ENCODE results near the gene ST6GAL1. TPM values are rescaled to one million over a fixed set of nuclear protein-coding genes. Genes with fewer than 3 reads are reported as not detected.

Gene ST6GAL1
- polyA plus RNA-seq, 1 of the 3 experiments (the other 2 are of a cell fraction): 3.9 TPM

DNA sequence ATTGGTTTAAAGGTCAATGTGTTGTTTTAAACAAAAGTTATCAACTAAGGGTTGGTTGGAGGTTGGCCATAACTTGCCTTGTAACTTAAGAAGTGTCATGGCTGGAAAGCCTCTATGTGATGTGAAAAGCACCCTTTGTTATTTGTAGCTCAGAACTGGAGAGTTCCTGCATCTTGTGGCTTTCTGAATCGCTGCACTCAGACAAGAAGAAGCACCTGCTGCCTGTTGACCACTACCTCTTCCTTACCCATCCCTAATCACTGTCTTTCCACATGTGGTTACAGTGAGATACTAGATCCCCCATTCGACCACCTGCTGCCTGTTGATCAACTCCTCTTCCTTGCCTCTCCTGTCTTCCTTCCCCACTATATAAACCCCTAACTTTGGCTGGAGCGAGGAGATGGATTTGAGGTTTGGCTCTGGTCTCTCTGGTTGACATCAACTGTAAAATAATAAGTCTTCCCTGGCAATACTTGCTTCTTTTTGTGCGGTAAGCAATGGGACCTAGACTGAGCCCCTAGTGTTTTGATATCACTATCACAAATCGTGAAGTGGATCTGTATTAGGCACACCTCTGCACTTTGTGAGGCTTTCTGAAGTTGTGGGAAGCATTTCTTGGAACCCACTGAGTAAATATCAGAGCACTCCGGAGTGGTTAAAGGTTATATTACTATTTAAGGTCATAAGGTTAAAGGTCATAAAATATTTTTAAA is 195.1 kb downstream of the ST6GAL1 start:
- Histone ChIP-seq H2AFZ (ENCODE audit: low read depth) (no peak overlapping the region), H3F3A (replicated peaks; ENCODE audit: insufficient read depth) (no peaks in the 10 kb centered on the region), H3K4me1 (ENCODE audit: control insufficient read depth in 1 of 2, insufficient read depth in 2 of 2, low read depth in 1 of 2, low read length in 1 of 2) (no peaks in the 10 kb centered on the region), H3K4me3 (ENCODE audit: low read depth in 2 of 2, low read length in 1 of 2) (no peak overlapping the region), H3K4me2 (no peak overlapping the region), H4K20me1 (ENCODE audit: insufficient read depth) (no peaks in the 10 kb centered on the region), H3K27ac (ENCODE audit: low read depth in 2 of 2, low read length in 1 of 2) (no peak overlapping the region), H3K9me3 (no peaks in the 10 kb centered on the region), H3K36me3 (replicated peaks in 1 of 2; ENCODE audit: control insufficient read depth in 1 of 2, insufficient read depth in 2 of 2, low read length in 1 of 2) (peaks cover 6 to 11% of the 10 kb centered on the region in 2 experiments), H3K79me2 (ENCODE audit: insufficient read depth) (peaks cover 15% of the 10 kb centered on the region; the same call in 1 of the 2 replicates), H3K9me2 (no peaks in the 10 kb centered on the region), H3K27me3 (ENCODE audit: insufficient read depth) (no peaks in the 10 kb centered on the region), H3K9ac (no peak overlapping the region)
- ChIA-PET CTCF (interaction anchor here (2.7 to 3.4 kb wide), 2 partner anchors 12 to 14 kb away, joined by 7 to 14 read pairs; partner anchors contain the start of gene RPL39L), POLR2A (no interaction called here)
- TF ChIP-seq POLR2AphosphoS5 (IDR thresholded peaks at IDR 0.05; ENCODE audit: low read depth, low read length): no peak
- TF ChIP-seq FOXM1 (IDR thresholded peaks at IDR 0.05; ENCODE audit: low read depth): no peak
- no peak for TF ChIP-seq RFX5 (IDR thresholded peaks at IDR 0.05; ENCODE audit: low read length)
- TF ChIP-seq MEF2A (IDR thresholded peaks at IDR 0.05; ENCODE audit: borderline replicate concordance, low read depth): no peak
- TF ChIP-seq, protein P1, sequence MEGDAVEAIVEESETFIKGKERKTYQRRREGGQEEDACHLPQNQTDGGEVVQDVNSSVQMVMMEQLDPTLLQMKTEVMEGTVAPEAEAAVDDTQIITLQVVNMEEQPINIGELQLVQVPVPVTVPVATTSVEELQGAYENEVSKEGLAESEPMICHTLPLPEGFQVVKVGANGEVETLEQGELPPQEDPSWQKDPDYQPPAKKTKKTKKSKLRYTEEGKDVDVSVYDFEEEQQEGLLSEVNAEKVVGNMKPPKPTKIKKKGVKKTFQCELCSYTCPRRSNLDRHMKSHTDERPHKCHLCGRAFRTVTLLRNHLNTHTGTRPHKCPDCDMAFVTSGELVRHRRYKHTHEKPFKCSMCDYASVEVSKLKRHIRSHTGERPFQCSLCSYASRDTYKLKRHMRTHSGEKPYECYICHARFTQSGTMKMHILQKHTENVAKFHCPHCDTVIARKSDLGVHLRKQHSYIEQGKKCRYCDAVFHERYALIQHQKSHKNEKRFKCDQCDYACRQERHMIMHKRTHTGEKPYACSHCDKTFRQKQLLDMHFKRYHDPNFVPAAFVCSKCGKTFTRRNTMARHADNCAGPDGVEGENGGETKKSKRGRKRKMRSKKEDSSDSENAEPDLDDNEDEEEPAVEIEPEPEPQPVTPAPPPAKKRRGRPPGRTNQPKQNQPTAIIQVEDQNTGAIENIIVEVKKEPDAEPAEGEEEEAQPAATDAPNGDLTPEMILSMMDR (IDR thresholded peaks at IDR 0.05): no peak
- TF ChIP-seq, protein P2, sequence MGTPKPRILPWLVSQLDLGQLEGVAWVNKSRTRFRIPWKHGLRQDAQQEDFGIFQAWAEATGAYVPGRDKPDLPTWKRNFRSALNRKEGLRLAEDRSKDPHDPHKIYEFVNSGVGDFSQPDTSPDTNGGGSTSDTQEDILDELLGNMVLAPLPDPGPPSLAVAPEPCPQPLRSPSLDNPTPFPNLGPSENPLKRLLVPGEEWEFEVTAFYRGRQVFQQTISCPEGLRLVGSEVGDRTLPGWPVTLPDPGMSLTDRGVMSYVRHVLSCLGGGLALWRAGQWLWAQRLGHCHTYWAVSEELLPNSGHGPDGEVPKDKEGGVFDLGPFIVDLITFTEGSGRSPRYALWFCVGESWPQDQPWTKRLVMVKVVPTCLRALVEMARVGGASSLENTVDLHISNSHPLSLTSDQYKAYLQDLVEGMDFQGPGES (IDR thresholded peaks at IDR 0.05; ENCODE audit: low read depth, low read length): no peak
- 92% methylated on average over 6 of the region's 6 CpGs for WGBS (ENCODE audit: low lambda C conversion rate)
- DNase-seq: no peak

Other genes with a start within 250 kb of the ST6GAL1 start
- gene KNG1, start 213.2 kb upstream of the ST6GAL1 start, polyA plus RNA-seq (2012; rRNA removed): not detected in 2 replicates
- 270 and 410 TPM in 2 replicates for gene EIF4A2, start 146.9 kb upstream of the ST6GAL1 start, polyA plus RNA-seq (2012; rRNA removed)
- 10.7 and 13.1 TPM in 2 replicates for gene RFC4, start 124.0 kb upstream of the ST6GAL1 start, polyA plus RNA-seq (2012; rRNA removed)
- not detected in 2 replicates for gene ADIPOQ, start 87.8 kb upstream of the ST6GAL1 start, polyA plus RNA-seq (2012; rRNA removed)
- gene RPL39L, start 209.0 kb downstream of the ST6GAL1 start, polyA plus RNA-seq (2012; rRNA removed): 21.0 and 25.3 TPM in 2 replicates

Data from SK-N-SH (cell line).